A673 (cell line): ENCODE data around the gene NEURL1. TPM values are rescaled to one million over a fixed set of nuclear protein-coding genes. Genes with fewer than 3 reads are reported as not detected.
"Not testable (repeated sequence)": the region's sequence is repeated elsewhere in the genome, so short reads cannot be mapped to it uniquely, and the experiment has no call there.

Experiments used
- BruUV-seq: library from RNA; stranded (reverse); fragments of 400-500 nt; replicated peaks from 2 replicates; lab custom pipeline; 2021; lab: Mats Ljungman, UMichigan
- CTCF ChIA-PET: fragments of 300-600 bp; sonication (Branson Sonifier 250); formaldehyde crosslinking; loops from one replicate; lab custom pipeline; 2022; ENCODE audit warnings: antibody characterized with exemption; lab: Charles Lee
- POLR2A ChIA-PET: fragments of 300-600 bp; sonication (Branson Sonifier 250); formaldehyde crosslinking; loops from one replicate; lab custom pipeline; 2022; ENCODE audit warnings: antibody characterized with exemption; ENCODE audit not compliant: low non-redundant PET; lab: Charles Lee
- DNase-seq: peaks from one replicate; pipeline ENCODE4 v3.0.0-alpha.2; 2015; ENCODE audit warnings: low spot score
- H3K27ac ChIP-seq: fragments of 200-600 bp; sonication (generic); 2 replicates; pipeline ENCODE4 v1.5.1; 2016; ENCODE audit warnings: mixed run types, low read depth, mild to moderate bottlenecking, mixed read lengths, antibody characterized with exemption, low read length; ENCODE audit not compliant: poor library complexity, severe bottlenecking
- H3K27me3 ChIP-seq: fragments of 200-600 bp; sonication (generic); replicated peaks from 2 replicates; pipeline ENCODE4 v1.6.1; 2017; ENCODE audit warnings: mixed run types, low read depth, mild to moderate bottlenecking, mixed read lengths, antibody characterized with exemption, low read length; ENCODE audit not compliant: insufficient read depth, poor library complexity
- H3K36me3 ChIP-seq: fragments of 200-600 bp; sonication (generic); 2 replicates; pipeline ENCODE4 v1.6.1; 2016; ENCODE audit warnings: mixed run types, mild to moderate bottlenecking, mixed read lengths, antibody characterized with exemption, low read length; ENCODE audit not compliant: insufficient read depth, poor library complexity, severe bottlenecking
- H3K4me1 ChIP-seq: fragments of 200-600 bp; sonication (generic); 2 replicates; pipeline ENCODE4 v1.6.1; 2017; ENCODE audit warnings: mixed run types, mild to moderate bottlenecking, mixed read lengths, antibody characterized with exemption, low read length; ENCODE audit not compliant: insufficient read depth, poor library complexity, severe bottlenecking
- H3K4me3 ChIP-seq: fragments of 200-600 bp; sonication (generic); 2 replicates; pipeline ENCODE4 v1.5.1; 2016; ENCODE audit warnings: low read depth, mixed run types, mild to moderate bottlenecking, mixed read lengths, low read length; ENCODE audit not compliant: poor library complexity, severe bottlenecking
- H3K9me3 ChIP-seq: fragments of 200-600 bp; sonication (generic); 2 replicates; pipeline ENCODE4 v1.6.1; 2016; ENCODE audit warnings: mixed run types, low read depth, mild to moderate bottlenecking, mixed read lengths, antibody characterized with exemption, low read length; ENCODE audit not compliant: poor library complexity, severe bottlenecking
- CTCF ChIP-seq: fragments of 300-800, 200-600 bp; sonication (generic); conservative IDR thresholded peaks from 2 replicates; pipeline ENCODE4 v1.5.1; 2017; ENCODE audit warnings: low read depth, mild to moderate bottlenecking, antibody characterized with exemption, low read length, moderate library complexity, mixed read lengths
- EZH2 ChIP-seq: fragments of 200-600 bp; sonication (generic); IDR thresholded peaks from 2 replicates; pipeline ENCODE4 v1.6.1; 2017; ENCODE audit warnings: borderline replicate concordance, low read depth, mild to moderate bottlenecking, mixed read lengths, antibody characterized with exemption, low read length; ENCODE audit not compliant: poor library complexity, severe bottlenecking
- intact Hi-C: fragments of 100-400 bp; cut with micrococcal nuclease; formaldehyde crosslinking; loops from one replicate; pipeline ENCODE4 v1.10.0; 2022; ENCODE audit not compliant: unreplicated experiment
- total RNA-seq: library from RNA; stranded (reverse); gene quantifications from 2 replicates; pipeline ENCODE4 v1.2.3, GENCODE V29; 2021

Gene NEURL1
- total RNA-seq, 1 experiment from 2014 or later = 0.52 TPM

- BruUV-seq = no TSS peak
- Histone ChIP-seq H3K4me3 (no peak overlapping the region), H3K4me1 (no peaks in the 10 kb centered on the region), H3K9me3 (no peaks in the 10 kb centered on the region), H3K36me3 (no peaks in the 10 kb centered on the region), H3K27me3 (no peaks in the 10 kb centered on the region), H3K27ac (no peak overlapping the region)
- no peak for DNase-seq
- intact Hi-C loops = no loop called here
- no peak for TF ChIP-seq CTCF
- no peak for TF ChIP-seq EZH2
- ChIA-PET POLR2A (no interaction called here), CTCF (no interaction called here)
Observed at GRCh38 chr10:103517234-103518085, 24.0 kb downstream of the NEURL1 start.

- H3K27ac ChIP-seq = no peak overlapping the region
- TF ChIP-seq EZH2 = no peak
- no peak for TF ChIP-seq CTCF
- DNase-seq = no peak
- no peaks in the 10 kb centered on the region for H3K36me3 ChIP-seq
- H3K4me1 ChIP-seq = no peaks in the 10 kb centered on the region
- ChIA-PET POLR2A (no interaction called here), CTCF (no interaction called here)
- H3K9me3 ChIP-seq = no peaks in the 10 kb centered on the region
- no peak overlapping the region for H3K4me3 ChIP-seq
- no peaks in the 10 kb centered on the region for H3K27me3 ChIP-seq
- intact Hi-C loops = no loop called here
- BruUV-seq = no TSS peak
Observed at GRCh38 chr10:103519798-103520197, 26.3 kb downstream of the NEURL1 start.

- intact Hi-C loops, DNase-seq, H3K4me3 ChIP-seq, H3K27ac ChIP-seq, H3K36me3 ChIP-seq, POLR2A ChIA-PET, H3K4me1 ChIP-seq, BruUV-seq, CTCF ChIA-PET, H3K9me3 ChIP-seq, H3K27me3 ChIP-seq: not testable (repeated sequence)
Observed at GRCh38 chr10:103522006-103522405, 28.5 kb downstream of the NEURL1 start.

GRCh38 chr10:103523683-103524082, 30.2 kb downstream of the NEURL1 start:
- Histone ChIP-seq H3K9me3 (no peaks in the 10 kb centered on the region), H3K4me3 (no peak overlapping the region), H3K4me1 (no peaks in the 10 kb centered on the region), H3K36me3 (no peaks in the 10 kb centered on the region), H3K27ac (no peak overlapping the region), H3K27me3 (no peaks in the 10 kb centered on the region)
- ChIA-PET POLR2A (no interaction called here), CTCF (no interaction called here)
- intact Hi-C loops = no loop called here
- TF ChIP-seq CTCF = no peak
- no peak for TF ChIP-seq EZH2
- BruUV-seq = no TSS peak
- DNase-seq = no peak
